BLaER1 (cell line): Measurements from ENCODE around the gene KLF7.
A peak's percentile ranks its signal among the peaks of the same experiment; 100 is the strongest.

ENCODE experiments used
- H3K27ac ChIP-seq: shearing (Covaris generic); formaldehyde crosslinking; 2 replicates; pipeline ENCODE4 v1.8.1; 2022
- H3K27me3 ChIP-seq: shearing (Covaris generic); formaldehyde crosslinking; 2 replicates; pipeline ENCODE4 v1.8.1; 2022
- H3K36me3 ChIP-seq: shearing (Covaris generic); formaldehyde crosslinking; 2 replicates; pipeline ENCODE4 v1.8.1; 2022
- H3K4me1 ChIP-seq: shearing (Covaris generic); formaldehyde crosslinking; 2 replicates; pipeline ENCODE4 v1.8.1; 2022
- H3K4me2 ChIP-seq: shearing (Covaris generic); formaldehyde crosslinking; 2 replicates; pipeline ENCODE4 v1.8.1; 2022
- H3K4me3 ChIP-seq: shearing (Covaris generic); formaldehyde crosslinking; 2 replicates; pipeline ENCODE4 v1.8.1; 2022
- H3K9ac ChIP-seq: shearing (Covaris generic); formaldehyde crosslinking; 2 replicates; pipeline ENCODE4 v1.8.1; 2022
- H3K9me3 ChIP-seq: shearing (Covaris generic); formaldehyde crosslinking; 2 replicates; pipeline ENCODE4 v1.8.1; 2022
- H4K20me1 ChIP-seq: shearing (Covaris generic); formaldehyde crosslinking; 2 replicates; pipeline ENCODE4 v1.8.1; 2022
- Cebpa-rat ChIP-seq: shearing (Covaris generic); IDR thresholded peaks from 2 replicates; pipeline ENCODE4 v1.8.1; 2022

KLF7 gene

DNA sequence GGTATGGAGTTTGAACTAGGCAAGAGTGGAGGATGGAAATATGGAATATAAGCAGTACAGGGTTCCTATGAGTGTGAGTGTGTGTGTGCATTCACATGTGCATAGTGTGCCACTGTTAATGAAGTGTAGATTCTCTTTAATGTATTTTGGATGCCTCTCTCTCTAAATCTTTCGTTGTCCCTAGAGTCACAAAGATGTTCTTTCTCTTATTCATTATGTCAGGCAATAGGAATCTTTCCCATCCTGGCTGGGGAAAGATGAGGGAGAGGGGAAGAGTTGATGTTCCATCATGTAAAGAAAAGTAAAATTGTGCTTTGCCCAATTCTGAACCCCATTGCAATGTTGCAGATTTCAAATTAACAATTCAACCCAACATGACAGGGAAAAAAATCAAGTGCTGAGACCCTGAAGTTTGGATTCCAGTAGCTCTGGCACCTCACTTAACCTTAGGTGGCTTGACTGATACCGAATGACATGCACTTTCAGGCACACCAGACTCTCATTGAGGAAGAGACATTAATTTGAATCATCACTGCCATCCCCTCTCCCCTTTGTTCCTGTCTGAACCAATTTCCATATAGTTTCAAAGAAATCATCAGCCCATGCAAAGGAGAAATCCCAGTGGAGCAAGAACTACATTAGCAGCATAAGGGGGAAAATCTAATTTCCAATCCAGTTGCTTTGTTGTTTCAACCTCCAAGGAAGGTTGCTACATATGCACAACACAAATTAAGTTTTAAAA lies 28.0 kb downstream of the KLF7 start:
- Histone ChIP-seq H3K27ac (no peak overlapping the region), H4K20me1 (no peaks in the 10 kb centered on the region), H3K4me1 (peaks cover 37% of the 10 kb centered on the region), H3K9ac (no peak overlapping the region), H3K4me2 (0 out of 2 replicates have a peak overlapping the region, but pooled peaks have one; percentile 2), H3K4me3 (no peak overlapping the region), H3K36me3 (no peaks in the 10 kb centered on the region), H3K27me3 (no peaks in the 10 kb centered on the region), H3K9me3 (no peaks in the 10 kb centered on the region)
- no peak for TF ChIP-seq Cebpa-rat

DNA sequence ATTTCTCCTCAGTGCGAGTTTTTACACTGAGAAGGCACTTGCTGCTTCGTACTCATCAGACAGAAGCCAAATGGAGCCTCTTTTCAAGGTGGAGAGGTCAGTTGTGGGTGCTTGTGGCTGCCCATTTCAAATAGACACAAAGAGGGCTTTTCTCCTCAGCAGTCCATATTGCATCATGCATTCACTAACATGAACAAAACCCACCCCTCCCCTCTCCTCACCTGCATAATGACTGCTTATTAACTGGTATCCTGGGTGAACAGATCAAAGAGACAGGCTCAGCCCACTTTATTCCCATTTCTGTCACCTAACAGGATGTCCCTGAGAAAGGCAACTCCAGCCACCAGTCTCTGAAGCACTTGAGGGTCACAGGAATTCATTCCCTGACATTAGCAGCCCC lies 28.9 kb downstream of the KLF7 start:
- no peaks in the 10 kb centered on the region for H3K36me3 ChIP-seq
- H3K27me3 ChIP-seq = no peaks in the 10 kb centered on the region
- no peak for TF ChIP-seq Cebpa-rat
- H3K9ac ChIP-seq = no peak overlapping the region
- no peaks in the 10 kb centered on the region for H3K9me3 ChIP-seq
- H3K4me2 ChIP-seq = no peak overlapping the region
- no peaks in the 10 kb centered on the region for H4K20me1 ChIP-seq
- no peak overlapping the region for H3K4me3 ChIP-seq
- H3K27ac ChIP-seq = no peak overlapping the region
- peaks cover 28% of the 10 kb centered on the region for H3K4me1 ChIP-seq

DNA sequence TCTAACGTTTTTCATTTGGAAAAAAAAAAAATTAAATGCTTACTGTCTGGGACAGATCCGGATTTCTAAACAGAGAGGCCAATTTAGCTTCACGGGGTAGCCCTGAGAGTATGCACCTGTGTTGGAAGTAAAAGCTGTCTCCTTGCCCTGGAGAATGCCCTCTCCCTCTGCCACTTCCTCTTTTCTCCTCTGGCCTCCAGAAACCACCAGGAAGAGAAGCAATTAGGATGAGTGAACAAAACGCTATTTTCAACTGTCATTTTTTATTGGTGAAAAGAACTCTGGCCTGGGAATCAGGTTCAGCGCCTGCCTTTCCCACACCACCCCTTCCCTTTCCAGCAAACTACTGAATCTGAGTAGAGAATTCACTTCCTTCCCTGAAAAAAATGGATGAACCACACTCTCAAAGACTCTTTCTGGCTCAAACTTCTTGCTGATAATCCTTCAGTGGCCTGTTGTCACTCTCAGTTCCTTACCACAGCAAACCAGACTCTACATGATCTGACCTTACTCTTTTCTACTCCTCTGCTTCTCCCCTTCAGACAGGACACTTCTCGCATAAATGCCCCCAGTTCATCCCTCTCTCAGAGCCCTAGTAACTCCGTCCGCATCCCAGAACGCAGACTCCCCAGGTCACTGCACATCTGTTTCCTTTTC lies 29.8 kb downstream of the KLF7 start:
- no peak for TF ChIP-seq Cebpa-rat
- Histone ChIP-seq H3K4me1 (peaks cover 18% of the 10 kb centered on the region), H3K27me3 (no peaks in the 10 kb centered on the region), H3K4me2 (peak overlapping the region; percentile 54), H3K36me3 (no peaks in the 10 kb centered on the region), H3K9me3 (no peaks in the 10 kb centered on the region), H4K20me1 (no peaks in the 10 kb centered on the region), H3K9ac (no peak overlapping the region), H3K27ac (peak overlapping the region; percentile 28; the same call in 1 of the 2 replicates), H3K4me3 (no peak overlapping the region)

GRCh38 chr2:207135340-207135739 lies 30.4 kb downstream of the KLF7 start:
- TF ChIP-seq Cebpa-rat = no peak
- H3K4me1 ChIP-seq = peaks cover 18% of the 10 kb centered on the region
- no peak overlapping the region for H3K27ac ChIP-seq

GRCh38 chr2:207133820-207134519 lies 31.8 kb downstream of the KLF7 start:
- no peak for TF ChIP-seq Cebpa-rat
- Histone ChIP-seq H4K20me1 (no peaks in the 10 kb centered on the region), H3K9me3 (no peaks in the 10 kb centered on the region), H3K4me2 (no peak overlapping the region), H3K4me3 (no peak overlapping the region), H3K27ac (no peak overlapping the region), H3K27me3 (no peaks in the 10 kb centered on the region), H3K36me3 (no peaks in the 10 kb centered on the region), H3K4me1 (peaks cover 18% of the 10 kb centered on the region), H3K9ac (no peak overlapping the region)

More at GRCh38 chr2:207135340-207135739, 30.4 kb downstream of the KLF7 start:
- H3K4me2 ChIP-seq = peak overlapping the region; percentile 54
- no peak overlapping the region for H3K4me3 ChIP-seq
- no peaks in the 10 kb centered on the region for H3K27me3 ChIP-seq
- H3K9ac ChIP-seq = no peak overlapping the region
- no peaks in the 10 kb centered on the region for H3K36me3 ChIP-seq
- H4K20me1 ChIP-seq = no peaks in the 10 kb centered on the region
- H3K9me3 ChIP-seq = no peaks in the 10 kb centered on the region

GRCh38 chr2:207133458-207133819 lies 32.3 kb downstream of the KLF7 start:
- no peak overlapping the region for H3K4me2 ChIP-seq
- TF ChIP-seq Cebpa-rat = no peak
- no peaks in the 10 kb centered on the region for H3K9me3 ChIP-seq
- H4K20me1 ChIP-seq = no peaks in the 10 kb centered on the region
- H3K9ac ChIP-seq = no peak overlapping the region
- H3K4me1 ChIP-seq = peaks cover 18% of the 10 kb centered on the region
- H3K27ac ChIP-seq = no peak overlapping the region
- no peaks in the 10 kb centered on the region for H3K36me3 ChIP-seq
- no peaks in the 10 kb centered on the region for H3K27me3 ChIP-seq
- no peak overlapping the region for H3K4me3 ChIP-seq

DNA sequence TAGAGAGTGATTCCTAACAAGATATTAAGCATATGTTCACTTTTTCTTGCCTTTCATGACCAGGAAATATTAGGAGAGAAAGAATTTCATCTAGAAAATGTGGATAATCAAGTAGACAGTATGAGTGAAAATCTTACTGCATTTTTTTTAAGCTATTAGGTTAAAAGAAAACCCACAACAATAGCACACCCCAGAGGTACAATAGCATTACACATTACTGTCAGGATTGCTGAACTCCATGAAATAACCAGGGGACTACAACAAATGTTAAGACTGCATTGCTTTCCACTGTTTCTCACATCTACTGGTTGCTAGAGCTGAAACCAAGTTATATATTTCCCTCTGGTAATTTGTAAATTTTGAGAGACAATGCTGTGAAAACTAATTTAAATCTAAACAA lies 33.7 kb downstream of the KLF7 start:
- Histone ChIP-seq H3K27ac (no peak overlapping the region), H3K36me3 (no peaks in the 10 kb centered on the region), H3K9me3 (no peaks in the 10 kb centered on the region), H3K27me3 (no peaks in the 10 kb centered on the region), H3K9ac (no peak overlapping the region), H3K4me1 (peaks cover 15% of the 10 kb centered on the region), H3K4me3 (no peak overlapping the region), H3K4me2 (no peak overlapping the region), H4K20me1 (no peaks in the 10 kb centered on the region)
- TF ChIP-seq Cebpa-rat = no peak

GRCh38 chr2:207131594-207131993 lies 34.2 kb downstream of the KLF7 start:
- Histone ChIP-seq H3K4me3 (no peak overlapping the region), H3K9ac (no peak overlapping the region), H3K27ac (no peak overlapping the region), H3K9me3 (no peaks in the 10 kb centered on the region), H3K36me3 (no peaks in the 10 kb centered on the region), H3K27me3 (no peaks in the 10 kb centered on the region), H4K20me1 (no peaks in the 10 kb centered on the region), H3K4me1 (peaks cover 15% of the 10 kb centered on the region), H3K4me2 (no peak overlapping the region)
- TF ChIP-seq Cebpa-rat = no peak

GRCh38 chr2:207130958-207131521 lies 34.7 kb downstream of the KLF7 start:
- no peak overlapping the region for H3K27ac ChIP-seq

DNA sequence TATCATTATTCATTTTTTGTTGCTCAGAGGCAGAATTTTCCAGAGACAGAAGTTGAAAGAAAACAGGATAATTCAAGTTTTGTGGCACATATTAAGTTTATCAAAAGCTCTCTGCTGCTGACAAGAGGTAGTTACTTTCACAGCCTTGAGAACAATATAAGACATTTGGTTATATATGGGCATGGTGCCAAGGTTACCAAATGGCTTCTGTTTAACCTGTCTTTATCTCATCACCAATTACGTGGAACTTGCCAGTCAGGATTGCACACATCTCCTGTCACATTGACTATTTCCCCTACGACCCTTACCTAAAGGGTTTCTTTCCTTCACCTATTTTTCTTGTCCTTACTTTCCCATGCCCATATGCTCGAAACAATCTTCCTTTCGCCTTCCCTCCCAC lies 35.9 kb downstream of the KLF7 start:
- Histone ChIP-seq H3K4me3 (no peak overlapping the region), H3K27ac (no peak overlapping the region), H3K4me1 (no peaks in the 10 kb centered on the region), H3K9ac (no peak overlapping the region), H3K4me2 (no peak overlapping the region), H3K36me3 (no peaks in the 10 kb centered on the region), H3K27me3 (no peaks in the 10 kb centered on the region), H3K9me3 (no peaks in the 10 kb centered on the region), H4K20me1 (no peaks in the 10 kb centered on the region)
- no peak for TF ChIP-seq Cebpa-rat

More at GRCh38 chr2:207130958-207131521, 34.7 kb downstream of the KLF7 start:
- Histone ChIP-seq H3K9ac (no peak overlapping the region), H3K4me1 (peaks cover 10% of the 10 kb centered on the region), H3K4me3 (no peak overlapping the region), H3K9me3 (no peaks in the 10 kb centered on the region), H4K20me1 (no peaks in the 10 kb centered on the region), H3K4me2 (no peak overlapping the region), H3K36me3 (no peaks in the 10 kb centered on the region), H3K27me3 (no peaks in the 10 kb centered on the region)
- TF ChIP-seq Cebpa-rat = no peak
